Effector memory CD4-positive, alpha-beta T cell (primary cell): ENCODE results near the gene METTL21A.

Source experiments
- DNase-seq, 3 donors: peaks; one replicate each; pipeline ENCODE4 v3.0.0-alpha.2; 2020
- H3K27ac ChIP-seq: 2 replicates; pipeline ENCODE4 v1.7.0; 2013; ENCODE audit warnings: mild to moderate bottlenecking, low read length, moderate library complexity; ENCODE audit not compliant: insufficient read depth, poor library complexity, severe bottlenecking
- H3K27me3 ChIP-seq: replicated peaks from 2 replicates; pipeline ENCODE4 v1.7.0; 2013; ENCODE audit warnings: mild to moderate bottlenecking, low read length; ENCODE audit not compliant: insufficient read depth, control insufficient read depth, poor library complexity, severe bottlenecking
- H3K36me3 ChIP-seq: 2 replicates; pipeline ENCODE4 v1.7.0; 2013; ENCODE audit warnings: mild to moderate bottlenecking, low read length, moderate library complexity; ENCODE audit not compliant: control insufficient read depth, insufficient read depth
- H3K4me1 ChIP-seq: 2 replicates; pipeline ENCODE4 v1.7.0; 2013; ENCODE audit warnings: low read length, mild to moderate bottlenecking; ENCODE audit not compliant: control insufficient read depth, insufficient read depth, poor library complexity, severe bottlenecking
- H3K4me3 ChIP-seq: 2 replicates; pipeline ENCODE4 v1.7.0; 2013; ENCODE audit warnings: low read length, low read depth, mild to moderate bottlenecking; ENCODE audit not compliant: insufficient read depth, poor library complexity, severe bottlenecking
- H3K9me3 ChIP-seq: 2 replicates; pipeline ENCODE4 v1.7.0; 2013; ENCODE audit warnings: mild to moderate bottlenecking, low read length, moderate library complexity; ENCODE audit not compliant: control insufficient read depth

METTL21A gene

GRCh38 chr2:207565736-207566500 lies 59.3 kb downstream of the METTL21A start:
- no peaks in the 10 kb centered on the region for H3K9me3 ChIP-seq
- H3K27ac ChIP-seq, result no peak overlapping the region
- peaks cover 27% of the 10 kb centered on the region for H3K36me3 ChIP-seq
- H3K4me1 ChIP-seq, result no peaks in the 10 kb centered on the region
- DNase-seq, result no peak
- H3K27me3 ChIP-seq, result no peaks in the 10 kb centered on the region
- H3K4me3 ChIP-seq, result no peak overlapping the region
